Hepatocyte (in vitro differentiated cells): ENCODE measurements around the gene ABHD16B. TPM values are rescaled to one million over a fixed set of nuclear protein-coding genes. Genes with fewer than 3 reads are reported as not detected.
"Not testable (repeated sequence)": the region's sequence is repeated elsewhere in the genome, so short reads cannot be mapped to it uniquely, and the experiment has no call there.

Experiments used
- DNase-seq: peaks from one replicate; pipeline ENCODE4 v3.0.0-alpha.2; 2016; ENCODE audit warnings: low spot score
- H2AFZ ChIP-seq: fragments of 200-600 bp; sonication (generic); 2 replicates; pipeline ENCODE4 v1.6.0; 2016; ENCODE audit warnings: antibody characterized with exemption, mild to moderate bottlenecking
- H3K27ac ChIP-seq: fragments of 200-600 bp; sonication (generic); 2 replicates; pipeline ENCODE4 v1.5.1; 2016; ENCODE audit warnings: mild to moderate bottlenecking
- H3K27me3 ChIP-seq: fragments of 200-600 bp; sonication (generic); 2 replicates; pipeline ENCODE4 v1.6.1; 2016
- H3K36me3 ChIP-seq: fragments of 200-600 bp; sonication (generic); replicated peaks from 2 replicates; pipeline ENCODE4 v1.5.1; 2016; ENCODE audit warnings: low read depth; ENCODE audit not compliant: insufficient read depth
- H3K4me1 ChIP-seq: fragments of 200-600 bp; sonication (generic); 2 replicates; pipeline ENCODE4 v1.5.1; 2016; ENCODE audit warnings: mild to moderate bottlenecking, moderate library complexity; ENCODE audit not compliant: insufficient read depth
- H3K4me2 ChIP-seq: fragments of 200-600 bp; sonication (generic); 2 replicates; pipeline ENCODE4 v1.6.0; 2016
- H3K4me3 ChIP-seq: fragments of 200-600 bp; sonication (generic); 2 replicates; pipeline ENCODE4 v1.5.1; 2016; ENCODE audit warnings: mild to moderate bottlenecking
- H3K79me2 ChIP-seq: fragments of 200-600 bp; sonication (generic); 2 replicates; pipeline ENCODE4 v1.6.0; 2017; ENCODE audit warnings: mild to moderate bottlenecking
- H3K9me2 ChIP-seq: fragments of 200-600 bp; sonication (generic); replicated peaks from 2 replicates; pipeline ENCODE4 v1.6.0; 2017; ENCODE audit warnings: mild to moderate bottlenecking; ENCODE audit not compliant: insufficient read depth
- H3K9me3 ChIP-seq: fragments of 200-600 bp; sonication (generic); 2 replicates; pipeline ENCODE4 v1.5.1; 2016; ENCODE audit warnings: low read depth, mild to moderate bottlenecking
- H4K20me1 ChIP-seq: fragments of 200-600 bp; sonication (generic); 2 replicates; pipeline ENCODE4 v1.6.0; 2016; ENCODE audit warnings: mild to moderate bottlenecking; ENCODE audit not compliant: insufficient read depth, poor library complexity, severe bottlenecking
- CTCF ChIP-seq: fragments of 200-600 bp; sonication (generic); IDR thresholded peaks from 2 replicates; pipeline ENCODE4 v1.5.1; 2016; ENCODE audit warnings: antibody characterized with exemption, mild to moderate bottlenecking; ENCODE audit not compliant: poor library complexity
- EZH2 ChIP-seq: fragments of 200-600 bp; sonication (generic); IDR thresholded peaks from 2 replicates; pipeline ENCODE4 v1.6.1; 2016; ENCODE audit warnings: antibody characterized with exemption, mild to moderate bottlenecking, borderline replicate concordance
- EZH2phosphoT487 ChIP-seq: fragments of 200-600 bp; sonication (generic); IDR thresholded peaks from one replicate; pipeline ENCODE4 v1.6.1; 2018; ENCODE audit warnings: antibody characterized with exemption, mild to moderate bottlenecking, low read depth, moderate library complexity; ENCODE audit not compliant: unreplicated experiment, severe bottlenecking
- WGBS: methylation state at CpG from one replicate; pipeline ENCODE4 v1.1.6; 2016; ENCODE audit warnings: low lambda C conversion rate; ENCODE audit errors: missing lambda C conversion rate; 5-methylcytosine and 5-hydroxymethylcytosine counted together
- polyA plus RNA-seq: library from polyadenylated mRNA; unstranded; fragments of >200 nt; fragmentation: Nextera tagmentation; extraction: Ambion mirVana; gene quantifications from 2 replicates; pipeline ENCODE4 v1.2.1, GENCODE V29; 2016
- total RNA-seq: library from RNA; depleted of rRNA; stranded (reverse); fragments of >200 nt; gene quantifications from 2 replicates; pipeline ENCODE4 v1.2.3, GENCODE V29; 2014

ABHD16B gene
- total and polyA plus RNA-seq, 2 experiments from 2014 or later, result 0.68 TPM; not detected in 1

GRCh38 chr20:63876489-63877036, 15.3 kb downstream of the ABHD16B start:
- TF ChIP-seq CTCF (no peak), EZH2phosphoT487 (no peak), EZH2 (no peak)
- H3K27me3 ChIP-seq, result no peaks in the 10 kb centered on the region
- H3K79me2 ChIP-seq, result peaks cover 45% of the 10 kb centered on the region
- H2AFZ ChIP-seq, result no peak overlapping the region
- peaks cover 22% of the 10 kb centered on the region for H4K20me1 ChIP-seq
- H3K9me2 ChIP-seq, result no peaks in the 10 kb centered on the region
- WGBS, result 97% methylated on average over 18 of the region's 19 CpGs
- H3K4me3 ChIP-seq, result no peak overlapping the region
- H3K9me3 ChIP-seq, result no peaks in the 10 kb centered on the region
- no peaks in the 10 kb centered on the region for H3K36me3 ChIP-seq
- H3K4me1 ChIP-seq, result no peaks in the 10 kb centered on the region
- H3K4me2 ChIP-seq, result no peak overlapping the region
- DNase-seq, result no peak
- no peak overlapping the region for H3K27ac ChIP-seq

- DNase-seq, result no peak
- H3K79me2 ChIP-seq, result peaks cover 38% of the 10 kb centered on the region
Observed at GRCh38 chr20:63877755-63878470, 16.6 kb downstream of the ABHD16B start.

GRCh38 chr20:63878899-63879663, 17.8 kb downstream of the ABHD16B start:
- no peaks in the 10 kb centered on the region for H3K27me3 ChIP-seq
- TF ChIP-seq CTCF (no peak), EZH2phosphoT487 (no peak), EZH2 (no peak)
- no peaks in the 10 kb centered on the region for H3K9me2 ChIP-seq
- H3K79me2 ChIP-seq, result peaks cover 31% of the 10 kb centered on the region
- no peak overlapping the region for H2AFZ ChIP-seq
- H3K4me2 ChIP-seq, result no peak overlapping the region
- no peaks in the 10 kb centered on the region for H3K9me3 ChIP-seq
- no peak overlapping the region for H3K4me3 ChIP-seq
- DNase-seq, result no peak
- 95% methylated on average over 14 of the region's 14 CpGs for WGBS
- H3K27ac ChIP-seq, result no peak overlapping the region
- peaks cover 22% of the 10 kb centered on the region for H4K20me1 ChIP-seq
- no peaks in the 10 kb centered on the region for H3K4me1 ChIP-seq
- no peaks in the 10 kb centered on the region for H3K36me3 ChIP-seq

More at GRCh38 chr20:63877755-63878470, 16.6 kb downstream of the ABHD16B start:
- Histone ChIP-seq H4K20me1 (peaks cover 22% of the 10 kb centered on the region), H3K27ac (no peak overlapping the region), H3K4me3 (no peak overlapping the region), H3K4me2 (no peak overlapping the region), H3K4me1 (no peaks in the 10 kb centered on the region), H3K9me3 (no peaks in the 10 kb centered on the region), H3K36me3 (no peaks in the 10 kb centered on the region), H3K27me3 (no peaks in the 10 kb centered on the region), H2AFZ (no peak overlapping the region), H3K9me2 (no peaks in the 10 kb centered on the region)
- TF ChIP-seq CTCF (no peak), EZH2 (no peak), EZH2phosphoT487 (no peak)
- WGBS, result 98% methylated on average over 32 of the region's 32 CpGs

- H4K20me1 ChIP-seq, result peaks cover 27% of the 10 kb centered on the region
- not testable (repeated sequence) for DNase-seq, H3K4me1 ChIP-seq, H3K9me3 ChIP-seq, H3K36me3 ChIP-seq, H2AFZ ChIP-seq, H3K4me2 ChIP-seq, H3K27me3 ChIP-seq, H3K4me3 ChIP-seq, H3K9me2 ChIP-seq, H3K27ac ChIP-seq
- H3K79me2 ChIP-seq, result peaks cover 16% of the 10 kb centered on the region
- over 99% methylated on average over 12 of the region's 13 CpGs for WGBS
Observed at GRCh38 chr20:63880901-63881300, 19.6 kb downstream of the ABHD16B start.
